ENCODE results near the gene ING5.

The ING5 gene

DNA sequence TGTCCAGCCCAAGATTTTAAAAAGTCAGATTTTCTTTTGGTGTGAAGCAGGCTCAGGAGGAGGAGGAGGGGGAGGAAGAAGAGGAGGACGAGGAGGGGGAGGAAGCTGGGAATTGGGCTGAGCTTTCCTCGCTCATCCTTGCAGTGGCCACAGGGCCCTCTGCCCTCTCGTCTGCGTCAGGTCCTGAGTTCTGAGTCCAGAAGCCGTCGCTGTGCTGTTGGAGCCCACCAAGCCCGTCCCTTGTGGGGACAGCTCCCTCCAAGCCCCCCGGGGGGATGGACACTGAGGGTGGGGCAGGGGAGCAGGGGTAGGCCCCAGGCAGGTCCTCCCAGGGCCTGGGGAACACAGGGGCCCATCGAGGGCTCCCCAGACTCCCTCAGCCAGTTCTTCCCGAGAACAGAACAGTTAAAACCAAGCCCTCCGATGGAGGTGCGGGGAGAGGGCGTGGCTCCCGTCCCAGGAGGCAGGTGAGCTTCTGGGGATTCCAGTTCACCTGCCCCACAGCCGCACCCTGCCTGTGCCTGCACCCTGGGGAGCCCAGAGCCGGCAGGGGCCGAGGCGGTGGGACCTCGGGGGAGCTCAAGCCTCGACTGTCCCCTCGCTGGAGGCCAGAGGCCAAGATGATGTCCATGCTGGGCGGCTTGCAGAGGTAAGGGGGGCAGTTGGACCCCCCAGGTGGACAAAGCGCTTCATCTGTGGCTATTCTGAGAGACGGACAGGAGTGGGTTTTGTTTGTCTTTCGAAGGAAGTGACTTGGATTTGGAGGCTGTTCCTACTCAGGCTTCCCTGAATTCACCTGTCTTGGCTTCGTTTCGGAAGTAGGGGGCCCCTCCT, 74.7 kb downstream of the ING5 start, which contains the start of gene GAL3ST2:
TSS of gene GAL3ST2 (plus strand) at position 487 of the 834 bp plus-strand sequence. CDS start at position 621, 134 bp downstream.
- no peak for DNase-seq (ENCODE audit: low read depth)

DNA sequence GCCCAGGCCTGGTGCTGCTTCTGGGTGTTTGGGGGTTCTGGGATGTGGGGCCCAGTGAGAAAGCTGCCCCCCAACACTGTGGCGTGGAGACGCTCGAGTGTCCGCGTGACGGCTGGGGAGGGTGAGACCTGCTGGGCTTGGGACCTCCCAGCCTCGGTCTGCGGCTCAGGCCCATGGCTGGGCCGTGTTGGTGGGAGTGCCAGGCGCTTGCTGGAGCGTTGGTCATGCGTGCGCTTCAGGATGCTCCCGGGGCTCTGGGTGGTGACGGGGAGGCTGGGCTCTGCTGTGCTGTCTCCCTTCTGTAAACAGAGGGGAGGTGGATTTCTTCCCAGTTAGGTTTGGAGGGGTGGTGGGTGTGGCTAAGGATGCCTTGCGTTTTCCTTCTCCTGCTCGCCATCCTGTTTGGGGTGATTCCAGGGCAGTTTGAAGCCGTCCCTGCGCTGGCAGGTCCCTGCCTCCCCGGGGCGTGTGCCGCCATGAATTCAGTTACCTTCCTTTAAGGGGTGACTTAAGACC, 75.4 kb downstream of the ING5 start:
- no peak for DNase-seq (ENCODE audit: low read depth)

DNA sequence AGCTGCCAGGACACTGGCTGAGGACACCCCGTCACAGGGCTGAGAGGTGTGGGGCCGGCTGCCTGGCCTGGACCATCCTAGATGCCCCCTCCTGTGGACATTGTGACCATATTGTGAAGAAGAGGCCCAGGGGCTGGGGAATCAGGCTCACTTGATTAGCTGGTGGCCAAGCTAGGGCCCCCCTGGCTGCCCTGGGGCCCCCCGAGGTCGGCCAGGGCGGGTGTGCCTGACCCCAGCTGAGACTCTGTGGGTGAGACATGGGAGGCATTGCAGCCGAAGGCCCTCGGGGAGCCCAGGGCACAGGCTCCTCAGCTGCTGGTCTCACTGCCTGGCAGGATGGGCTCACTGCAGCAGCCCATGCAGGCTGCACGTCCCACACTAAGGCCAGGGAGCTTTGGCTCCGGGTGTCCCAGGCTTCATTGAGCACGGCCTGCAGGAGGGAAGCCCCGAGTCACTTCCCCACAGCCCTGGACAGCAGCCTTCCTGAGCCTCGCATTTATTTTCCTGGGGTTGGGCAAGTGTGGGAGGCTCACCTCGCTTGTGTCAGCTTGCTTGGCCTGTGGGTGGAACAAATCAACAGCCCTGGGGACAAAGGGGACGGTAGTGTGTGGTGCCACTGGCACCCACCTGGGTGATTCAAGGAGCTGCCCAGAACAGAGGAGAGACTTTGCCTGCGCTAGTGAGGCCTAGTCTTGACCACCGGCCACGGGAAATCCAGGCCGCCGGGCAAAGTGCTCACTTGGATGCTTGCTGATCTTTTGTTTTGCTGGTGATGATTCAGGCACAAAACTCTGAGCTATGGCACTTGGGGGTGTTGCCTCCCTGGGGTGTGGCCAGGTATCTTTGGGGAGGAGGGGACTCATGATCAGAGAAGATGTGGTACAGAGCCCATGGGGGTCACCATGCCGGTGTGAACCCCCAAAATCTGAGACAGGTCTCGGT, 76.1 kb downstream of the ING5 start:
- DNase-seq (ENCODE audit: low read depth) = no peak

Measured in HS-5 (cell line).